GM10266 (cell line): ENCODE measurements around the gene POLR2J.
A peak's percentile ranks its signal among the peaks of the same experiment; 100 is the strongest.
"Not testable (repeated sequence)": the region's sequence is repeated elsewhere in the genome, so short reads cannot be mapped to it uniquely, and the experiment has no call there.

Source experiments
- DNase-seq: peaks from one replicate; pipeline ENCODE4 v3.0.0; 2012; ENCODE audit errors: extremely low spot score
- CTCF ChIP-seq: IDR thresholded peaks from 2 replicates; pipeline ENCODE4 v1.5.1; 2012; ENCODE audit warnings: mild to moderate bottlenecking, low read depth; ENCODE audit not compliant: control insufficient read depth, insufficient read depth; ENCODE audit errors: missing control alignments

The POLR2J gene

GRCh38 chr7:102455596-102455995 is 23.1 kb downstream of the POLR2J start:
- no peak for DNase-seq
- no peak for TF ChIP-seq CTCF

GRCh38 chr7:102454932-102455331 is 23.8 kb downstream of the POLR2J start:
- DNase-seq, result not testable (repeated sequence)

GRCh38 chr7:102454468-102454867 is 24.3 kb downstream of the POLR2J start:
- no peak for DNase-seq
- no peak for TF ChIP-seq CTCF

GRCh38 chr7:102453319-102453718 is 25.4 kb downstream of the POLR2J start:
- no peak for TF ChIP-seq CTCF
- no peak for DNase-seq

GRCh38 chr7:102452451-102452850 is 26.3 kb downstream of the POLR2J start:
- no peak for TF ChIP-seq CTCF
- no peak for DNase-seq

- no peak for DNase-seq
Measured at GRCh38 chr7:102451371-102452054, 27.2 kb downstream of the POLR2J start.

GRCh38 chr7:102450242-102450641 is 28.5 kb downstream of the POLR2J start:
- TF ChIP-seq CTCF, result peak; percentile 71
- DNase-seq, result peak; percentile 57

More at GRCh38 chr7:102451371-102452054, 27.2 kb downstream of the POLR2J start:
- no peak for TF ChIP-seq CTCF

GRCh38 chr7:102449136-102449535 is 29.6 kb downstream of the POLR2J start:
- TF ChIP-seq CTCF, result no peak
- DNase-seq, result no peak
